GM12874 (cell line): ENCODE results near the gene PHF21A.

Experiments
- CTCF ChIP-seq: IDR thresholded peaks from 2 replicates; pipeline ENCODE4 v1.5.1; 2011; ENCODE audit warnings: low read depth, mild to moderate bottlenecking, control low read depth, low read length, moderate library complexity; ENCODE audit not compliant: insufficient read depth

Gene PHF21A

DNA sequence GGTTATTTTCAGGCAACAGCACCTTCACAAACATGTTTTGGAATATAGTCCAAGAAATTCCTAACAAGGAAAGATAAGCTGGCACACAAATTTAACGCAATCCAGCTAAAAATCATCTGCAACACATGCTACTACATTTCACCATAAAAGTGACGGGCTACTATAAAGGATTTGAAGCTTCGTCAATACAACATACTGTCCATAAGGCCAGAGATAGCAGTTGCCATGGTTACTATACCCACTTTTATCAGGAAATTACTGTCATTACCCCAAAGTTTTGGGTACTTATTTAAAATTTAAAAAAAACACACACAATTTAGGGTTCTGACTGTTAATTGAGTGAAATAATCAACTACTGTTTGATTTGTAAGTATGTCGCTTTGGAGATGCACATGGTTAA is 6.9 kb downstream of the PHF21A start:
- no peak for TF ChIP-seq CTCF

GRCh38 chr11:46112961-46113607 is 8.2 kb downstream of the PHF21A start:
- no peak for TF ChIP-seq CTCF

GRCh38 chr11:46108751-46109150 is 12.5 kb downstream of the PHF21A start:
- no peak for TF ChIP-seq CTCF

GRCh38 chr11:46107780-46108179 is 13.5 kb downstream of the PHF21A start:
- TF ChIP-seq CTCF, result no peak

- TF ChIP-seq CTCF, result no peak
These were observed 13.9 kb downstream of the PHF21A start for GRCh38 chr11:46107408-46107718.

GRCh38 chr11:46106530-46107407 is 14.5 kb downstream of the PHF21A start:
- no peak for TF ChIP-seq CTCF

GRCh38 chr11:46105926-46106325 is 15.3 kb downstream of the PHF21A start:
- no peak for TF ChIP-seq CTCF
